ENCODE measurements around the gene HOXB2.

Gene HOXB2

GRCh38 chr17:48576479-48577309 is 31.8 kb upstream of the HOXB2 start:
- in situ Hi-C loops (cut with HindIII; ENCODE audit: low pct_unique_long_range_greater_than_20kb, low sequenced_read_pairs): no loop called here
- DNase-seq (ENCODE audit: low read depth in 1 of 2, low spot score in 1 of 2): peak; percentile 72 to 94
- TF ChIP-seq JUND (IDR thresholded peaks at IDR 0.05; ENCODE audit: low read depth): no peak

- no peak for TF ChIP-seq JUND (IDR thresholded peaks at IDR 0.05; ENCODE audit: low read depth)
- in situ Hi-C loops (cut with HindIII; ENCODE audit: low pct_unique_long_range_greater_than_20kb, low sequenced_read_pairs): no loop called here
- no peak for DNase-seq (ENCODE audit: low read depth in 1 of 2, low spot score in 1 of 2)
Observed at GRCh38 chr17:48575673-48576478, 31.0 kb upstream of the HOXB2 start.

- no peak for DNase-seq (ENCODE audit: low read depth in 1 of 2, low spot score in 1 of 2)
- TF ChIP-seq JUND (IDR thresholded peaks at IDR 0.05; ENCODE audit: low read depth): no peak
- in situ Hi-C loops (cut with HindIII; ENCODE audit: low pct_unique_long_range_greater_than_20kb, low sequenced_read_pairs): no loop called here
Observed at GRCh38 chr17:48575066-48575582, 30.2 kb upstream of the HOXB2 start.

- no peak for TF ChIP-seq JUND (IDR thresholded peaks at IDR 0.05; ENCODE audit: low read depth)
- no peak for DNase-seq (ENCODE audit: low read depth in 1 of 2, low spot score in 1 of 2)
- in situ Hi-C loops (cut with HindIII; ENCODE audit: low pct_unique_long_range_greater_than_20kb, low sequenced_read_pairs): no loop called here
Observed at GRCh38 chr17:48574505-48575065, 29.7 kb upstream of the HOXB2 start.

GRCh38 chr17:48571826-48572417 is 27.0 kb upstream of the HOXB2 start:
- TF ChIP-seq JUND (IDR thresholded peaks at IDR 0.05; ENCODE audit: low read depth): no peak
- no peak for DNase-seq (ENCODE audit: low read depth in 1 of 2, low spot score in 1 of 2)
- in situ Hi-C loops (cut with HindIII; ENCODE audit: low pct_unique_long_range_greater_than_20kb, low sequenced_read_pairs): no loop called here

- no peak for DNase-seq (ENCODE audit: low read depth in 1 of 2, low spot score in 1 of 2)
- no peak for TF ChIP-seq JUND (IDR thresholded peaks at IDR 0.05; ENCODE audit: low read depth)
- in situ Hi-C loops (cut with HindIII; ENCODE audit: low pct_unique_long_range_greater_than_20kb, low sequenced_read_pairs): no loop called here
Observed at GRCh38 chr17:48571024-48571818, 26.3 kb upstream of the HOXB2 start.

GRCh38 chr17:48570325-48571023 is 25.6 kb upstream of the HOXB2 start:
- in situ Hi-C loops (cut with HindIII; ENCODE audit: low pct_unique_long_range_greater_than_20kb, low sequenced_read_pairs): no loop called here
- no peak for TF ChIP-seq JUND (IDR thresholded peaks at IDR 0.05; ENCODE audit: low read depth)
- DNase-seq (ENCODE audit: low read depth in 1 of 2, low spot score in 1 of 2): no peak

- TF ChIP-seq JUND (IDR thresholded peaks at IDR 0.05; ENCODE audit: low read depth): no peak
- DNase-seq (ENCODE audit: low read depth in 1 of 2, low spot score in 1 of 2): no peak
- in situ Hi-C loops (cut with HindIII; ENCODE audit: low pct_unique_long_range_greater_than_20kb, low sequenced_read_pairs): no loop called here
Observed at GRCh38 chr17:48569674-48570324, 24.9 kb upstream of the HOXB2 start.

GRCh38 chr17:48569240-48569582 is 24.3 kb upstream of the HOXB2 start:
- TF ChIP-seq JUND (IDR thresholded peaks at IDR 0.05; ENCODE audit: low read depth): no peak
- DNase-seq (ENCODE audit: low read depth in 1 of 2, low spot score in 1 of 2): no peak
- in situ Hi-C loops (cut with HindIII; ENCODE audit: low pct_unique_long_range_greater_than_20kb, low sequenced_read_pairs): no loop called here

- DNase-seq (ENCODE audit: low read depth in 1 of 2, low spot score in 1 of 2): no peak
- TF ChIP-seq JUND (IDR thresholded peaks at IDR 0.05; ENCODE audit: low read depth): no peak
- in situ Hi-C loops (cut with HindIII; ENCODE audit: low pct_unique_long_range_greater_than_20kb, low sequenced_read_pairs): no loop called here
Observed at GRCh38 chr17:48568499-48569239, 23.8 kb upstream of the HOXB2 start.
